ENCODE results near the gene AQP12A. TPM values are rescaled to one million over a fixed set of nuclear protein-coding genes. Genes with fewer than 3 reads are reported as not detected.

AQP12A gene
- total RNA-seq, 4 donors from 2014 or later, result not detected

- TF ChIP-seq POLR2A (IDR thresholded peaks at IDR 0.05) (no peak), CTCF (IDR thresholded peaks at IDR 0.05) (no peak)
- H3K27me3 ChIP-seq, result no peaks in the 10 kb centered on the region
- intact Hi-C loops (cut with DNase I), result no loop called here
- no peak overlapping the region for H3K27ac ChIP-seq
- no peaks in the 10 kb centered on the region for H3K36me3 ChIP-seq
- DNase-seq, result no peak
- no peak overlapping the region for H3K4me3 ChIP-seq (replicated peaks in 1 of 3)
- WGBS, 2 donors, result 87 to 89% methylated on average over 4 to 7 of the region's 7 CpGs
- H3K9me3 ChIP-seq, result no peaks in the 10 kb centered on the region
- no peaks in the 10 kb centered on the region for H3K4me1 ChIP-seq
These were observed 46.3 kb downstream of the AQP12A start for GRCh38 chr2:240737958-240738357.

- H3K36me3 ChIP-seq, result no peaks in the 10 kb centered on the region
- 75 to 94% methylated on average over 16 of the region's 16 CpGs for WGBS, 2 donors
- H3K4me1 ChIP-seq, result no peaks in the 10 kb centered on the region
- H3K27ac ChIP-seq, result no peak overlapping the region
- no peak for TF ChIP-seq POLR2A (IDR thresholded peaks at IDR 0.05)
- TF ChIP-seq CTCF (IDR thresholded peaks at IDR 0.05), result no peak
- intact Hi-C loops (cut with DNase I), result no loop called here
- no peaks in the 10 kb centered on the region for H3K9me3 ChIP-seq
- no peak for DNase-seq
- no peak overlapping the region for H3K4me3 ChIP-seq (replicated peaks in 1 of 3)
- H3K27me3 ChIP-seq, result no peaks in the 10 kb centered on the region
These were observed 48.1 kb downstream of the AQP12A start for GRCh38 chr2:240739797-240740196.

- DNase-seq, result no peak
- intact Hi-C loops (cut with DNase I), result no loop called here
- Histone ChIP-seq H3K4me1 (no peaks in the 10 kb centered on the region), H3K27ac (no peak overlapping the region), H3K27me3 (no peaks in the 10 kb centered on the region), H3K4me3 (replicated peaks in 1 of 3) (no peak overlapping the region), H3K9me3 (no peaks in the 10 kb centered on the region), H3K36me3 (no peaks in the 10 kb centered on the region)
- TF ChIP-seq CTCF (IDR thresholded peaks at IDR 0.05) (no peak), POLR2A (IDR thresholded peaks at IDR 0.05) (no peak)
- 83 to 86% methylated on average over 14 to 18 of the region's 18 CpGs for WGBS, 2 donors
These were observed 49.4 kb downstream of the AQP12A start for GRCh38 chr2:240741091-240741490.

- no peaks in the 10 kb centered on the region for H3K9me3 ChIP-seq
- no peaks in the 10 kb centered on the region for H3K36me3 ChIP-seq
- no peaks in the 10 kb centered on the region for H3K27me3 ChIP-seq
- no peak for DNase-seq
- TF ChIP-seq CTCF (IDR thresholded peaks at IDR 0.05) (no peak), POLR2A (IDR thresholded peaks at IDR 0.05) (no peak)
- no peak overlapping the region for H3K4me3 ChIP-seq (replicated peaks in 1 of 3)
- intact Hi-C loops (cut with DNase I), result no loop called here
- H3K4me1 ChIP-seq, result no peaks in the 10 kb centered on the region
- H3K27ac ChIP-seq, result no peak overlapping the region
- WGBS, 2 donors, result 88 to 91% methylated on average over 12 to 13 of the region's 13 CpGs
These were observed 51.0 kb downstream of the AQP12A start for GRCh38 chr2:240742602-240743095.

- H3K27ac ChIP-seq, result no peak overlapping the region
- no peak for DNase-seq
- no peaks in the 10 kb centered on the region for H3K36me3 ChIP-seq
- no peak for TF ChIP-seq POLR2A (IDR thresholded peaks at IDR 0.05)
- TF ChIP-seq CTCF (IDR thresholded peaks at IDR 0.05), result no peak
- no peak overlapping the region for H3K4me3 ChIP-seq (replicated peaks in 1 of 3)
- H3K9me3 ChIP-seq, result no peaks in the 10 kb centered on the region
- no peaks in the 10 kb centered on the region for H3K4me1 ChIP-seq
- intact Hi-C loops (cut with DNase I), result no loop called here
- WGBS, 2 donors, result 91 to 100% methylated on average over 3 to 15 of the region's 15 CpGs
- no peaks in the 10 kb centered on the region for H3K27me3 ChIP-seq
These were observed 53.8 kb downstream of the AQP12A start for GRCh38 chr2:240745456-240745855.

All from thyroid gland (tissue), 4 donors.